ENCODE results near the gene NTN4.

The NTN4 gene

DNA sequence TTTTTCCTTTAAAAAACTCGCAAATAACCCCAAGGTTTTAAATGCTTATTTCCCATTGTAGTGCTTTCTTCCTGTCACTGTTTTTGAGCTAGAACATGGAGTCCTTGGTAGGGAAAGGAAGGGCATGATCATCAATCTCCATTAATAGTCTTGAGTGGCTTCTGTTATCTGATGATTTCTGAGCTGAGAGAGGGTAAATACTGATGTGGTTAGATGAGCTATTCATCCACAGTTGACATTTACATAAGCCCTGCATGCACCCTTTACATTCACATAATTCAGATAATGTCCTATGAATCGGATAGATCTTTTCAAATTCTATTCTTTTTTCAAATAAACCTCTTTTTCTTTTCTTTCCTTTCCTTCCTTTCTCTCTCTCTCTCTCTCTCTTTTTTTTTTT lies 81.4 kb downstream of the NTN4 start:
- H3K4me2 ChIP-seq (ENCODE audit: low read length) = no peak overlapping the region
- no peaks in the 10 kb centered on the region for H3K4me1 ChIP-seq (ENCODE audit: insufficient read depth, low read length, severe bottlenecking)
- no peaks in the 10 kb centered on the region for H4K20me1 ChIP-seq (ENCODE audit: insufficient read depth, low read length)
- no peaks in the 10 kb centered on the region for H3K79me2 ChIP-seq (ENCODE audit: insufficient read depth, low read length)
- no peaks in the 10 kb centered on the region for H3K36me3 ChIP-seq (ENCODE audit: insufficient read depth, low read length)
- no peak overlapping the region for H3K9ac ChIP-seq (ENCODE audit: low read length)
- TF ChIP-seq CTCF (IDR thresholded peaks at IDR 0.05; ENCODE audit: low read length) = no peak
- TF ChIP-seq EZH2 (IDR thresholded peaks at IDR 0.05; ENCODE audit: borderline replicate concordance, low read length) = no peak
- no peaks in the 10 kb centered on the region for H3K9me2 ChIP-seq (ENCODE audit: low read depth, low read length)
- no peaks in the 10 kb centered on the region for H3K27me3 ChIP-seq (ENCODE audit: insufficient read depth, low read length)
- H3F3A ChIP-seq (ENCODE audit: insufficient read depth, low read length) = no peaks in the 10 kb centered on the region
- no peak overlapping the region for H2AFZ ChIP-seq (ENCODE audit: low read length)
- H3K9me3 ChIP-seq (ENCODE audit: low read length) = no peaks in the 10 kb centered on the region
- no peak overlapping the region for H3K27ac ChIP-seq (ENCODE audit: low read depth, low read length, poor library complexity, severe bottlenecking)
- no peak overlapping the region for H3K4me3 ChIP-seq (ENCODE audit: low read depth, low read length, poor library complexity, severe bottlenecking)

- H3K36me3 ChIP-seq (ENCODE audit: insufficient read depth, low read length) = no peaks in the 10 kb centered on the region
- no peaks in the 10 kb centered on the region for H4K20me1 ChIP-seq (ENCODE audit: insufficient read depth, low read length)
- no peaks in the 10 kb centered on the region for H3K27me3 ChIP-seq (ENCODE audit: insufficient read depth, low read length)
- no peaks in the 10 kb centered on the region for H3K9me3 ChIP-seq (ENCODE audit: low read length)
- H3K9ac ChIP-seq (ENCODE audit: low read length) = no peak overlapping the region
- TF ChIP-seq EZH2 (IDR thresholded peaks at IDR 0.05; ENCODE audit: borderline replicate concordance, low read length) = no peak
- no peak for TF ChIP-seq CTCF (IDR thresholded peaks at IDR 0.05; ENCODE audit: low read length)
- no peaks in the 10 kb centered on the region for H3K79me2 ChIP-seq (ENCODE audit: insufficient read depth, low read length)
- H3K4me2 ChIP-seq (ENCODE audit: low read length) = no peak overlapping the region
- H2AFZ ChIP-seq (ENCODE audit: low read length) = no peak overlapping the region
- H3K4me3 ChIP-seq (ENCODE audit: low read depth, low read length, poor library complexity, severe bottlenecking) = no peak overlapping the region
- no peaks in the 10 kb centered on the region for H3K4me1 ChIP-seq (ENCODE audit: insufficient read depth, low read length, severe bottlenecking)
- no peaks in the 10 kb centered on the region for H3K9me2 ChIP-seq (ENCODE audit: low read depth, low read length)
- H3K27ac ChIP-seq (ENCODE audit: low read depth, low read length, poor library complexity, severe bottlenecking) = no peak overlapping the region
- H3F3A ChIP-seq (ENCODE audit: insufficient read depth, low read length) = no peaks in the 10 kb centered on the region
Observed at GRCh38 chr12:95705143-95705542, 85.4 kb downstream of the NTN4 start.

- TF ChIP-seq CTCF (IDR thresholded peaks at IDR 0.05; ENCODE audit: low read length) = no peak
- no peak for TF ChIP-seq EZH2 (IDR thresholded peaks at IDR 0.05; ENCODE audit: borderline replicate concordance, low read length)
- Histone ChIP-seq H3K27me3 (ENCODE audit: insufficient read depth, low read length) (no peaks in the 10 kb centered on the region), H3K9me3 (ENCODE audit: low read length) (no peaks in the 10 kb centered on the region), H2AFZ (ENCODE audit: low read length) (no peak overlapping the region), H3K4me2 (ENCODE audit: low read length) (no peak overlapping the region), H3K9ac (ENCODE audit: low read length) (no peak overlapping the region), H3F3A (ENCODE audit: insufficient read depth, low read length) (no peaks in the 10 kb centered on the region), H3K9me2 (ENCODE audit: low read depth, low read length) (no peaks in the 10 kb centered on the region), H3K4me1 (ENCODE audit: insufficient read depth, low read length, severe bottlenecking) (no peaks in the 10 kb centered on the region), H4K20me1 (ENCODE audit: insufficient read depth, low read length) (no peaks in the 10 kb centered on the region), H3K27ac (ENCODE audit: low read depth, low read length, poor library complexity, severe bottlenecking) (no peak overlapping the region), H3K36me3 (ENCODE audit: insufficient read depth, low read length) (no peaks in the 10 kb centered on the region), H3K4me3 (ENCODE audit: low read depth, low read length, poor library complexity, severe bottlenecking) (no peak overlapping the region), H3K79me2 (ENCODE audit: insufficient read depth, low read length) (no peaks in the 10 kb centered on the region)
Observed at GRCh38 chr12:95703986-95704385, 86.6 kb downstream of the NTN4 start.

Data from OCI-LY1 (cell line).